ENCODE measurements around the gene CDC7.

Gene CDC7

GRCh38 chr1:91550961-91551360 lies 50.3 kb downstream of the CDC7 start:
- DNase-seq = no peak

DNA sequence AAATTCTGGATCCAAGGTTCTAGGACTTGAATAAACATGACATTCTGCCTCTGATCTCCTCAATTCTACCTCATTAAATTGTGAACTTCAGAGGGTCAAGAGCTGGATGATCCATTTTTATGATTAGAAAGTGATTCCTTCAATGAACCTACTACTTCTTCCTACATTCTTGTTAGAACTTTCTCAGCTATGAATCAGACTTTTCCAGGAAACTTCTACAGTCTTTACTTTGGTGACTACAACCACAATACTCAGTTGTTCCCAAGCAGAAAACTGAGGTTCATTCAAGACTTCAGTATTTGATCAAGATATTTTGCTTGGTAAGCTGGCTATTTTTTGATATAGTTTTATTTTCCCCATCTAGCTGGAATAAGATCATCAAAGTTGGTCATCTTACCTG lies 51.4 kb downstream of the CDC7 start:
- no peak for DNase-seq

- DNase-seq = no peak
These were observed 51.9 kb downstream of the CDC7 start for GRCh38 chr1:91552596-91552995.

DNA sequence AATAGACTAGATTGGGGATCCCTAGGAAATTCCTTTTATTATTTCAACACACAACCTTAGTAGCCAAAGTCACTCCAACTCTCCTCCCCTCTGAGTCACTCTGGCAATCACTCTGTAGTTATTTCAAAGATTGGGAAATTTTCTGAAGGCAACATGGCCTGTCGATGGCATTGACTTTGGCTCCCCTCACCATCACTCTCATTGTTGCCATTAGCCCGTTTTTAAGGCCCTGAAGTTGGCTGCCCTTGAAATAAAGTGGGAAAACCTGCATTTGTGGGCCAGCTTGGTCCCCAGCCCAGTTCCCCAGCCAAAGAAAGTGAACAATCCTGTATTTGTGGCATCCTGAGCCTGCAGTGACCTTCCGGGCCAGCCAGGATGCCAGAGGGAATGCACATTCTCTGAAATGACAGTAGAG lies 52.5 kb downstream of the CDC7 start:
- DNase-seq = no peak

- no peak for DNase-seq
These were observed 54.6 kb downstream of the CDC7 start for GRCh38 chr1:91555074-91555730.

GRCh38 chr1:91555821-91556531 lies 55.3 kb downstream of the CDC7 start:
- no peak for DNase-seq

- DNase-seq = no peak
These were observed 55.9 kb downstream of the CDC7 start for GRCh38 chr1:91556556-91556955.

- no peak for DNase-seq
These were observed 56.5 kb downstream of the CDC7 start for GRCh38 chr1:91557039-91557690.

- no peak for DNase-seq
These were observed 57.2 kb downstream of the CDC7 start for GRCh38 chr1:91557826-91558225.

DNA sequence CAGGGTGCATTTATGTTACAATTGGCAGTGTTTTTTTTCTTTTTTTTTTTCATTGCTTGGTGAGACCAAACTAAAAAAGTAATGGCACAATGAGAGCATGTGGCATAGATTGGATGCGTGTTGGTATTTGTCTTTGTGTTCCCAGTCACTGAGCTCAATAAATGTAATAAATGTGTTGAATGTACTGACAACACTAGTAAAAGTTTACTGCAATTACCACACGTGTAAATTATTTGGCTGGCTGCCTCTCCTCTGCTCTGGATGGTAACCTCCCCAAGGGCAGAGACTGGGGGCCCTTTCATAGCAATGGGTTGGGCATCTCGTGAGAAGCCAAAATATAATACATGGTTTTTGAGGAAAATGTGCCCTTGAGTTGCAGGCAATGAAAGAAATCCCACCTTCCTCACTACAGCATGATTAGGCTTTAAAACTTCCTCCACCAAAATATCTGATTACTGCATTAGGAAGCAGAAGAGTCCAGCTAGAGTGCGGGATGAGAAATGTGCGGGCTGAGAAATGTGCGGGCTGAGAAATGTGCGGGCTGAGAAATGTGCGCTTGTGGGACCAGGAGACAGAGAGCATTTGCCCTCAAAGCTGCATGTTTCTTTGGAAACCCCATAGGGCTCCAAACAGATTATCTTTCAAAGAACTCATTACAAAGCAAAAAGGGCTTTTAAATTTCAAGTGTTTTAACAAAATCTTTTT lies 58.5 kb downstream of the CDC7 start:
- no peak for DNase-seq

DNA sequence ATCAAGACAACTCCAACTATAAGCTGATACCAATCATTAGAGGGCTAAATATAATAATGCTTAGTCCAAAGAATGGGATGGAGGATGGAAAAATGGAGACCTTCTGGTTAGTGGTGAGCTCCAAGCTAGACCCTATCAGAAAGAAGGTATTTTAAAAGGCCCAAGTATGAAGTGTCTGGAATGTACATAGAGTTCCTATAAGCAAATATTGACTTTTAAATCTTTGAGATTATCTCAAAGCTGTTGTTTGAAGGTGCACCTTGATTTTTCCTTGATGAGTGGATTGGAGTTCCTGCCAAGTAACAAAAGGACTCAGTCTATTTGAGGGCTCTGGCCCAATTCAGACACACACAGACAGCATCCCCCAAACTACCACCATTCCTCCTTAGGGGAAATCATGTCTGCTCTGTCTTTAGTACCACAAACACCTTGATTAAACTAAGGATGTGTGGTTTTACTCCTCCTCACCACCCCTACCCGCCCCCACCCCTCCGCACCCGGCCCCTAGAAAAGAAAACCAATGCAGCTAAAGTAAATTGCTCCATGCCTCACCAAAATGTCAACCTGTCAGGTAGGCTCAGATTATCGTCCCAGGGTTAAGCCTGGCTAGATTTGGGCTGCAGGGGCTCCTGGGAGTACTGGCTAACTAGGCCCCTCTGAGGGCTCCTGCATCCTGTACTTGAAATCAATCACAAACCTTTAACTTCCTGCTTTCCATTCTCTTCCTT lies 59.4 kb downstream of the CDC7 start:
- DNase-seq = no peak

DNA sequence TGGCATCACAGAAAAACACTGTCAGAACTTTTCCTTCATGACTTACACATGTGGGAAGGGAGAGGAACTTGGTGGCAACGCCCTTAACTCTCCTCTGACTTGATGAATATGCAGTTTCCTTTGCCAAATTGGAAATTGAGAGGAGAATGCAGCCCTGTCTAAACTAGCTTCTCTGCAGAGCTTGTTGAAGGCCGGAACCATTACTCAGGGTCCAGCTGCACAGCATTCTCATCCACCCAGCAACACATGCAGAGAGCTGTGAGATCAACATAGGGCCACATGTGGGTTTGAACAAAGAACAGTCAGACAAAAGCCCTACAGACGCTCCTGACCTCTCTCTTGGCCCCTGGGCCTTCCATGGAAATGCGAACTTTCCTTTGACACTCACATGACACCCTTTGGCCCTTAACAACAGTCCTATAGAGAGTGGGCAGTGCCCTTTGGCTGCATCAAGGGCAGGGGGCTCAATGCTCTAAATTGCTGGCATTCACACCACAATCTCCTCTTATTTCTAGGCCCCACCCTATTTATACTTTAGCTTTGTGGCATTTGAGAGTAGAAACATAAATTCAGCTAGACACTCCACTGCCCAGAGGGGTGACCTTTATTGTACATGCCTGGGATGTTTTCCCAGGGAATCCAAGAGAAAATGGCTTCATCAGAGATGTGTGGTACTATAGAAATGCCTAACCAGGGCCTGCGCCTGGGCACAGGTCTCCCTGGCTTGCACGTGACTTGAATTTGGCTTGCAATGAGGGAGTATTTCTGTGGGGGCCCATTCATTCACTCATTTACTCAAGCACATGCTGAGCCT lies 64.4 kb downstream of the CDC7 start:
- DNase-seq = no peak

DNA sequence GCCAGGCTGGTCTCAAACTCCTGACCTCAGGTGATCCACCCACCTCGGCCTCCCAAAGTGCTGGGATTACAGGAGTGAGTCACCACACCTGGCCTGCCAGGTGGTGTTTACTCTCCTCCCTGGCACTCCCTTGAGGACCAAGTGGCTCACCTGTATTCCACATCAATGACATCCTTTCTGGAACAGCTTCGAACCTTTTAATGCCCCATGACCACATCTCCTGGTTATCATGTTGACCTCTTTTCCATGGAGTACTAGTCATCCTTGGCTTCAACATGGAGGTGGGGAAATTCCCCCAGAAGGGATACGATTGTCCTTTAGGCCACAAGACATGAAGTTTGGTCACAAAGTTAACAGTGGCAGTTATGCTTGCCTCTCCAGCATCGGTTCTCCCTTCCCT lies 66.9 kb downstream of the CDC7 start:
- DNase-seq = no peak

DNA sequence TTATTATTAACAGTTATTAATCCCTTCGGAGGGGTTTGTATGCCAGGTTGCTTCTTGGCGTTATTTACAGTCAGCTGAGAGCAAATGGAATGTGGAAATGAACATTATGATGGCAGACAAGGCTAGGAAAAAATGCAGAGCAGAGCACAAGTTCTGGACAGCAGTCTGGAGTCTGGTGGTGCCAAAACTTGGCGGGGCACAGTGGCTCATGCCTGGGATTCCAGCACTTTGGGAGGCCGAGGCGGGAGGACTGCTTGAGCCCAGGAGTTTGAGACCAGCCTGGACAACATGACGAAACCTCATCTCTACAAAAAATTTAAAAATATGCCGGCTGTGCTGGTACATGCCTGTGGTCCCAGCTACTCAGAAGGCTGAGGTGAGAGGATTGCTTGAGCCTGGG lies 67.6 kb downstream of the CDC7 start:
- DNase-seq = no peak

GRCh38 chr1:91569411-91570119 lies 68.9 kb downstream of the CDC7 start:
- no peak for DNase-seq

DNA sequence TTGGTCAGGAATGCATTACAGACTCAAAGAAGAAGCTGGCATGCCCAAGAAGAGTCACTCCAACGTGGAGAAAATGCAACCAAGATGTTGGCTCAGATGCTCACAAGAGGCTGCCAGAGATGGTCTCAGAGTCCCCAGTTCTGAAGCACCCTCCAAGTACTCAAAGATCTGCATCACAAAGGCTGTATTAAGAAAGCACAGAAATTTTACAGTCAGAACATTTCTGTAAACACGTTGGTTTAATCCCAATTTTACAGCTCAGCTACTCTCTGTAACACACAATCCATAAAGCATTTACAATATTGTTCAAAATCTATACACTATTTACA lies 69.4 kb downstream of the CDC7 start:
- DNase-seq = no peak

- DNase-seq = no peak
These were observed 71.4 kb downstream of the CDC7 start for GRCh38 chr1:91572044-91572443.
